Fibroblast of mammary gland (primary cell): Measurements from ENCODE around the gene LAMA3.
A peak's percentile ranks its signal among the peaks of the same experiment; 100 is the strongest.

ENCODE experiments used
- DNase-seq: peaks from one replicate; pipeline ENCODE4 v3.0.0-alpha.2; 2010; ENCODE audit warnings: low read depth
- H3K4me3 ChIP-seq: 2 replicates; pipeline ENCODE4 v1.5.1; 2011; ENCODE audit warnings: low read depth, mild to moderate bottlenecking, low read length, moderate library complexity; ENCODE audit not compliant: control insufficient read depth
- TF ChIP-seq, protein P1 (sequence below): conservative IDR thresholded peaks from 2 replicates; pipeline ENCODE4 v1.5.1; 2011; ENCODE audit warnings: low read depth, low read length, inconsistent platforms; ENCODE audit not compliant: control insufficient read depth, insufficient read depth

LAMA3 gene

DNA sequence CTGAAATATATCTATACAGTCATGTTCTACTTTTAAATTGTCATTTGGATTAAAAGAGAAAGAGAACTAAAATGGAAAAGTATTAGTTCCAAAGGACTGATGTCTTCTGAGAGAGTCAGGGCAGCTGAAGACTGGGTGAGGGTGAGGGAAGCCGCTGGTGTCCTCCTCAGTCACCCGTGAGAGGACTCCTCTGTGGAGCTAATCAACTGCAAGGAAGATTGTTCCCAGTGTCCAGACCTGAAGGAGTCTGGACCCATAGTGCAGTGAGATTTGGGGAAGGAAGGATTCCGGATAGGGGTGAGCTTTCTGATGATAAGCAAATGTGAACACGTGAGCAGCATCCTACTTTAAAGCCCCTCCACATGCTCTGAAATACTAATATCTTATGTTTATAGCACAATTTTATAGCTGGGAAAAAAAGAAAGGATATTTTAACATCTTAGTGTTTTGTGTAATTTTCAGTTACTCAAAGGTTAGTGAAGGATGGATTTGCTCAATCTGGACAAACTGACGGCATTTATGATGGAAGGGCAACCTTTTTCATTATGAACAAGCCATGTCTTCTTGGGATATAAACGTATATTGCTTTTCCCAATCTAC, 190.8 kb downstream of the LAMA3 start:
- TF ChIP-seq, protein P1, sequence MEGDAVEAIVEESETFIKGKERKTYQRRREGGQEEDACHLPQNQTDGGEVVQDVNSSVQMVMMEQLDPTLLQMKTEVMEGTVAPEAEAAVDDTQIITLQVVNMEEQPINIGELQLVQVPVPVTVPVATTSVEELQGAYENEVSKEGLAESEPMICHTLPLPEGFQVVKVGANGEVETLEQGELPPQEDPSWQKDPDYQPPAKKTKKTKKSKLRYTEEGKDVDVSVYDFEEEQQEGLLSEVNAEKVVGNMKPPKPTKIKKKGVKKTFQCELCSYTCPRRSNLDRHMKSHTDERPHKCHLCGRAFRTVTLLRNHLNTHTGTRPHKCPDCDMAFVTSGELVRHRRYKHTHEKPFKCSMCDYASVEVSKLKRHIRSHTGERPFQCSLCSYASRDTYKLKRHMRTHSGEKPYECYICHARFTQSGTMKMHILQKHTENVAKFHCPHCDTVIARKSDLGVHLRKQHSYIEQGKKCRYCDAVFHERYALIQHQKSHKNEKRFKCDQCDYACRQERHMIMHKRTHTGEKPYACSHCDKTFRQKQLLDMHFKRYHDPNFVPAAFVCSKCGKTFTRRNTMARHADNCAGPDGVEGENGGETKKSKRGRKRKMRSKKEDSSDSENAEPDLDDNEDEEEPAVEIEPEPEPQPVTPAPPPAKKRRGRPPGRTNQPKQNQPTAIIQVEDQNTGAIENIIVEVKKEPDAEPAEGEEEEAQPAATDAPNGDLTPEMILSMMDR, result no peak
- H3K4me3 ChIP-seq, result no peak overlapping the region
- no peak for DNase-seq

DNA sequence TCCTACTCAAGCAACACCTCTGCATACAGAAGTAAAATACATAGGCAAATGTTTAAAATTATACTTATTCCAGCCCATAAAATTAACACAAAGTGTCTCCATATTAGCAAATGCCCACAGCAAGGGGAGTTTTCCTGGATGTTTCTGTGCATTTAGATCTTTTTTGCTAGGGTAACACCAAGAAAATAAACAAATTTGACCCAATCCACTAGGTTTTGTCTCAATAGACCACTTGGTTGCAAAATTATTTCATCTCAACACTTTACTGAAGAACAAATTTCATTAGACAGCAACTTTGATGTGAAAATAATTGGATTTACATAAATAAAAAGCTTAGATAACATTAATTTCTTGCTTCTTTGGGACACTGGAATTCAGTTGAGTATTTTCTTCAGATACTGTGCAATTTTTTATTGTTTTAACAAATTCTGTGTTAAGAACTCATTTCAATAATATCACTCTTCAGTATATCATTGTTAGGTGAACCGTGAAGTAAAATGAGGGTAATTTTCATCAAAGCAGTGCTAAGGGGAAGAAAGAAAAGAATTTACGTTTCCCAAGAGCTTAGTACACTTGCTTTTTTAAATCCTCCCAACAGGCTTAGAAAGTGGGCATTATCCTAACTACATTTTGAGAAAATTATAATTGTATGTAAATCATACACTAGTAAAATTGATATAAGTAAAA, 191.8 kb downstream of the LAMA3 start:
- no peak overlapping the region for H3K4me3 ChIP-seq
- DNase-seq, result no peak
- TF ChIP-seq, protein P1, result no peak

DNA sequence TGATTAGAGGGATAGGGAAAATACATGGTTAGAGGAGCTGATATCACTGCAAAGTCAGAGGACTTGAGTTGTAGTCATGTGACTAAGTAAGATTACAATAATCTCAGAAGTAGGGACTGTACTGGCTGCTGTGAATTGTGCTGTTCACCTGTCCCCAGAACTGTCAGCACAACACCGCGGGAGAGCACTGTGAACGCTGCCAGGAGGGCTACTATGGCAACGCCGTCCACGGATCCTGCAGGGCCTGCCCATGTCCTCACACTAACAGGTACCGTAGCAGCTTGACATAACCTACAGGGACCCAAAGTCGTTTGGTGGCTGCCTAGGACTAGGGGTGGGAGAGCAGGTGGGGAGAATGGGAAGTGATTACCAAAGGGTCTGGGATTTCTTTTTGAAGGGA, 192.5 kb downstream of the LAMA3 start:
- no peak for DNase-seq
- H3K4me3 ChIP-seq, result no peak overlapping the region
- TF ChIP-seq, protein P1, result no peak

DNA sequence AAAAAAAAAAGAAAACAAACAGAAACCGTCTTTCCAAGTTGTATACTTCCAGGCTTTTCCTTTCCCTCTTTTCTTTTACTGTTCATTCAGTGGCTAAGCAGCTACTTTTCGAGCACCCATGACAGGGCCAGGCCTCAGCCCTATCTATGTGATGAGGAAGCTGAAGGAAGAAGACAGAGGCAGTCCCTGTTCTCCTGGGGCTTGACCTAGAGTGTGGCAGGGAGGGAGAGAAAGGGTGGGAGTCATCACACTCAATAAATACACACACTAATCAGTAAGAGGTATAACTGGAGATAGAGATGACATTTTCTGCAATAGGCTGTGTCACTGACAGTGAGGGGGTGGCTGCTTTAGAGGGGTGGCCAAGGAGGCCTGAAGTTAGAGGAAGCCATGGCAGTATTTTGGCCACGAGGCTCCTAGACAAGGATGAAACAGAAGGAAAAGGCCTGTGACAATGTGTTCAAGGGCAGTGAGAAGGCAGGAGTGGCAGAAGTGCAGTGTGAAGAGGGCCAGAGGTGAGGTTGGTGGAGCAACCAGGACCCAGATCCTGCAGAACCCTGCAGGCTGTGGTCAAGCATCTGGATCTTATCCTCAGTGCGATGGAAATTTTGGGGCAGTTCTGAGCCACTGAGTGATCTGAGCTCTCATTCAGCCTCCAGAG, 193.5 kb downstream of the LAMA3 start:
- H3K4me3 ChIP-seq, result no peak overlapping the region
- TF ChIP-seq, protein P1, result no peak
- DNase-seq, result no peak

DNA sequence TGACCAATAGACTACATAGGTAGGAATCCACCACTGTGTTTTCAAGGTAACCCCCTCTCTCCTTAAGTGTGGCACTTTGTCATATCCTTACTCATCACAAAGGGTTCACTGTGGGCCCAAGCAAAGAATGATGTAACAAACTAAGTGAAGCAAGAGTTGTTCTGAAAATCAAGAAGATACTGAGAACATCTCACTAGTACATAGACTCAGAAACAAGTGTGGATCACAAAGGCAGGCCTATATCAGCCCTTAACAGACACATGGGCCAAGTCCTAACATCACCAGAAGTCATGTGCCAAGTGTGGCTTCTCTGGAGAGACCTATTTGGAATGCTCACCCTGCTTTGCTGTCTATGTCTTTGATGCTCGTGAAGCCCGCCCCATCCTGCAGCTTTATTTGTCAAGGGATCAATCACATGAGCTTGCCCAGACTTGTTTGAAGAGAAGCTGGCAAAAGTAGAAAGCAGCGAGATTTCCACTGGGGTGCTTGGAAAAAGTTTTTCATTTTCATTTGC, 194.1 kb downstream of the LAMA3 start:
- TF ChIP-seq, protein P1, result no peak
- DNase-seq, result peak; percentile 16
- no peak overlapping the region for H3K4me3 ChIP-seq

DNA sequence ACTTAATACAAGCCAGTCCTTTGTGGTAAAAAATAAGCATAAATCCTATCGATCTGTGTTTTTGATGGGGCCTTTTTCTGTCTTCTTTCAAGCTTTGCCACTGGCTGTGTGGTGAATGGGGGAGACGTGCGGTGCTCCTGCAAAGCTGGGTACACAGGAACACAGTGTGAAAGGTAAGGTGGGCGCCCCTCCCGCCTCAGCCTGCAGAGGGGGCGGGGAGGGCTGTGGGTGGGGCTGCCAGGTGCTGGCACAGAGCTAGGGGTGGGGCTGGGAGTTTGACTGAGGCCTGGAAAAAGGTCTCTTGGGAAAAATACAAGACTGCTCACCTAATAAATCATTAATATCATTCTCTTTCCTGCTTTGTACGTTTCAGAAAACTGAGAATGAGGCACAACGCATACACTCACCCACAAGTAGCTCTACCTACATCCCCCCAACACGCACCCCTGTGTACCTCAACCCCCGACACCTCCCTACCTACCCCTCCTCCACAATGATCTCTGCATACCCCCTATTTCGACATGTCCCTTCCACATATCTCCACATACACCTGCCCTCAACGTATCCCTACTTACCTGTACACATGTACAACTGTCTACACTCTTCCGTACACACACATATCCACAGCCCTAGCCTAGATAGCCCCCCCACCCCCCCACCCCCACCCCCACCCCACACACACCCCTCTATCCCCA, 195.6 kb downstream of the LAMA3 start:
- no peak overlapping the region for H3K4me3 ChIP-seq
- TF ChIP-seq, protein P1, result no peak
- DNase-seq, result no peak
